DOHH2 (cell line): ENCODE measurements around the gene CEP131.

Experiments used
- CTCF ChIP-seq: fragments of 200-600 bp; sonication (generic); IDR thresholded peaks from one replicate; pipeline ENCODE4 v1.5.1; 2014; ENCODE audit warnings: antibody characterized with exemption, mild to moderate bottlenecking, low read depth, low read length; ENCODE audit not compliant: poor library complexity, severe bottlenecking
- EZH2phosphoT487 ChIP-seq: fragments of 200-600 bp; sonication (generic); IDR thresholded peaks from 2 replicates; pipeline ENCODE4 v1.6.1; 2017; ENCODE audit warnings: borderline replicate concordance, mild to moderate bottlenecking, antibody characterized with exemption, low read length, moderate library complexity, mixed read lengths

- TF ChIP-seq EZH2phosphoT487 (no peak), CTCF (no peak)
Measured at GRCh38 chr17:81202318-81202717, 20.4 kb downstream of the CEP131 start.
